Measurements from ENCODE around the gene WTIP.
"Not testable (repeated sequence)": the region's sequence is repeated elsewhere in the genome, so short reads cannot be mapped to it uniquely, and the experiment has no call there.

The WTIP gene

GRCh38 chr19:34478496-34478895, 3.1 kb upstream of the WTIP start:
- DNase-seq (ENCODE audit: low spot score), result not testable (repeated sequence)

DNA sequence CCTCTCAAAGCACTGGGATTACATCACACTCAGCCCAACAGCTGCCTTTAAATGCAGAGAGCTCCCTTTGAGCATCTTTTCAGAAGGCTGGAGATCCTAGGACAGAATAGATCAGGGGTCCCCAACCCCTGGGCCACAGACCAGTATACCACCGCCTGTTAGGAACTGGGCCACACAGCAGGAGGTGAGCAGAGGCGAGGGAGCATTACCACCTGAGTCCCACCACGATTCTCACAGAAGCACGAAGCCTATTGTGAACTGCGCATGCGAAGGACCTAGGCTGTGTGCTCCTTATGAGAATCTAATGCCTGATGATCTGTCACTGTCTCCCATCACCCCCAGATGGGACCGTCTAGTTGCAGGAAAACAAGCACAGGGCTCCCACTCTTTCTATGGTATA, 2.2 kb upstream of the WTIP start:
- DNase-seq (ENCODE audit: low spot score), result no peak

- DNase-seq (ENCODE audit: low spot score), result no peak
Measured at GRCh38 chr19:34480491-34480890, 1.1 kb upstream of the WTIP start.

GRCh38 chr19:34481861-34482379, 362 bp downstream of the WTIP start:
- DNase-seq (ENCODE audit: low spot score), result peak; percentile 80

DNA sequence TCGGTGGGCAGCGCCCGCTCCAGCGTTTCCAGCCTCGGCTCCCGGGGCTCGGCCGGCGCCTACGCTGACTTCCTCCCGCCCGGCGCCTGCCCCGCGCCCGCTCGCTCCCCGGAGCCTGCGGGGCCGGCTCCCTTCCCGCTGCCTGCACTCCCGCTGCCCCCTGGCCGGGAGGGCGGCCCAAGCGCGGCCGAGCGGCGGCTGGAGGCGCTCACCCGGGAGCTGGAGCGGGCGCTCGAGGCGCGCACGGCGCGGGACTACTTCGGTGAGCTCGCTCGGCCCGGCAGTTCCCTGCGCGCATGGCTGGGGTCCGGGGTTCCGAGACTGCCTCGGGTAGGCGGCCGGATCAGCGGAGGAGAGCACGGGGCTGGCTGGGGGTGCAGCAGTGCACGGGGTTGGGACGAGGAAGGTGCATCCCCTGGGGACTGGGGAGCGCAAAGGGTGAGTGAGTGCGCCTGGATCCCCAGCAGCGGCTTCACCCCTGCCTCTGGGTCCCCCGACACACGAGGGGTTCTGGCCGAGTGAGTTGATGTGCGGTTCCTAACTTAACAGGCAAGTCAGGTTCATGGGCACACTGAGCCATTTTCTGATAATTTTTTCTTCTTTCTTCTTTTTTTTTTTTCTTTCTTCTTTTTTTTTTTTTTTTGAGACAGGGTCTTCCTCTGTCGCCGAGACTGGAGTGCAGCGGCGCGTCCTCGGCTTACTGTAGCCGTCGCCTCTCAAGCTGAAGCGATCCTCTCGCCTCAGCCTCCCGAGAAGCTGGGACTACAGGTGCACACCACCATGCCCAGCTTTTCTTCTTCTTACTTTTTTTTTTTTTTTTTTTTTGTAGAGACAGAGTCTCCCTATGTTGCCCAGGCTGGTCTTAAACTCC, 1.1 kb downstream of the WTIP start:
- DNase-seq (ENCODE audit: low spot score), result peak; percentile 74

DNA sequence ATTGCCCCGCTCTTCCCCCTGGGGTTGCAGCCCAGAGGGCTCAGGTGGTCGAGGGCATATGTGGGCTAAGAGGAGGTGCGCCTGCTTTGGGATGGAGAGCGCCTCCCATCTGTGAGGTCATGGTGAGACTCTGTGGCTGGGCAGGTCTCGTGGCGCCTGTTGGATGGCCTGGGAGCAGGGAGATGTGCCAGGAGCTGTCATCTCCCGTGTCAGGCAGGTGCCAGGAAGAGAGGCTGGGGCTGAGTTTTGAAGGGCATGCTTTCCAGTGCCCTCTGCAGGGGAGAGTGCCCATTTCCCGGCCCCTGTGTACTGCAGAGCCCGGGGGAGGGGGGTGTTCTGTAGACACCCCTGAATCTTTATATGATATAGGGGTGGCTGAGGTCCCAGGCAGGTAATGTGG, 2.8 kb downstream of the WTIP start:
- no peak for DNase-seq (ENCODE audit: low spot score)

GRCh38 chr19:34485831-34486230, 4.3 kb downstream of the WTIP start:
- DNase-seq (ENCODE audit: low spot score), result no peak

- no peak for DNase-seq (ENCODE audit: low spot score)
Measured at GRCh38 chr19:34487651-34488051, 6.1 kb downstream of the WTIP start.

DNA sequence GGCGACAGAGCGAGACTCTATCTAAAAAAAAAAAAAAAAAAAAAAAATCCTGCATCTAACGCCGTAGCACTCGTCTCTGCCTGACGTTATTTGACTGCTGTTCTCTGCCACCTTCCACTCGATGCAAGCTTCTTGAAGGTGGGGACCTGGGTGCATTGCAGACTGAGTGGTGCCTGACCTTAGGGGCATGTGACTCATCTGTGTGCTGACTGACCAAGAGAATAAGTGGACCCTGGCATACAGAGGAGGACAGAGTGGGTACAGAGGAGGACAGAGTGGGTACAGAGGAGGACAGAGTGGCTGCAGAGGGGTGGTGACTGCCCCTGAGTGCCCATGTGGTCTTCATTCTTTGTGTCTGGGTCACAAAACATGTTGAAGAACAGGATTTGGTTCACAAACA, 7.6 kb downstream of the WTIP start:
- DNase-seq (ENCODE audit: low spot score), result no peak

DNA sequence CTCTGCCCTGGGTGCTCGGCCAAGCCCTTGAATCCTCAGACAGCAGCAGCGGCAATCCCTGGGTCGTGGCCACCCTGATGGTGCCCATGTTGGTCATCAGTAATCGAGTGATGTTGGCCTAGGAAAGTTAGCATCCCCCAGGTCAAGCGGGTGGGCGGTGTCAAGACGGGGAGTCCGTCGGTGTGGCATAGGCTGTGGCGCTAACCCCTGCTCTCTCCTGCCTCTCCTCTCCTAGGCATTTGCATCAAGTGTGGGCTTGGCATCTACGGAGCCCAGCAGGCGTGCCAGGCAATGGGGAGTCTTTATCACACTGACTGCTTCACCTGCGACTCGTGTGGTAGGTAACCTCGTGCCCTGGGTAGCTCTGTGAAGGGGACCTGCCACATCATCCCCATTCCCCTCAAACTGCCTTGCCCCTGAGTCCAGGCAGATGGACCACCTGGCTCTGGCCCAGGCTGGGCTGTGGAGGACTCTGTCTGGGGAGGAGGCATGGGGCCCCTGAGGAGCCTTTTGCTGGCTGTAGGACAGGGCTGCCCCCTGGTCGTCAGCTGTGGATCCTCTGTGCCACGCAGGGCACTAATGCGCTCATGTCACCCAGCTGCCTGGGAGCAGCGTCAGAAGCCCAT, 8.7 kb downstream of the WTIP start:
- DNase-seq (ENCODE audit: low spot score), result no peak

DNA sequence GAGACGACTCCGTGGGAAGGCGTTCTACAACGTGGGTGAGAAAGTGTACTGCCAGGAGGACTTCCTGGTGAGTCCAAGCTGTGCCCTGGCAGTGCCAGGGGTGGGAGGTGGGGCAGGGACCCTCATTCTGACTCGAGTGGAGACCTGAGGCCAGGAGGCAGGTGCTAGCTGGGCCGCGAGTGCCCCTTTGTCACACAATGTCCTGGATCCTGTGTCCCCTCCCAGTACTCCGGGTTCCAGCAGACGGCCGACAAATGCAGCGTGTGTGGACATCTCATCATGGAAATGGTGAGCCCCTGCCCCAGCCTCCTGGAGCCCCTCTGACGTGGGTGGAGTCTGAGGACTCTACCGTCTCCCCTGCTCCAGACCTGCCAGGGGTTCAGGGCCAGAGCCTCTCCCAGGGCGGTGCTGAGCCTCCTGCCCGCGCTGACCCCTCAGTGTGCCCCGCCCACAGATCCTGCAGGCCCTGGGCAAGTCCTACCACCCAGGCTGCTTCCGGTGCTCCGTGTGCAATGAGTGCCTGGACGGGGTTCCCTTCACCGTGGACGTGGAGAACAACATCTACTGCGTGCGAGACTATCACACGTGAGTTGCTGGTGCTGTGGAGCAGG, 11.6 kb downstream of the WTIP start:
- DNase-seq (ENCODE audit: low spot score), result no peak

DNA sequence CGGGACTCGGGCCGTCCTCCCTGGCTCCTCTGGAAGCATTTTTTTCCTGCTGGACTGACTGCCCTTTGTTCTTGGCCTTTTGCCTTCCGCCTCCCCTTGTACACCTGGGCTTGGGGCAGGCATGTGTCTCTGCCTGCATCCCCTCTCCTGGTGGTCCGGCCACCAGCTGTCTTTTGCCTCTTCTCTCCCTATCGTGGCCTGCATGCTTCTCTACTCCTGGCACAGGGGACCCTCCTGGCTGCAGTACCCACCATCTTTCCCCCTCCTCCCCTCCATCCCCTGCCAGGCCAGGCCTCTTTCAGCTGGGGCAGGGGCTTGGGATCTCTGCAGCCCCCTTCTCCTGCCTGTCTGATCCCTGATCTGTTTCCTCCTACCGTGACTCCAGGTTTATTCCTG, 12.1 kb downstream of the WTIP start:
- no peak for DNase-seq (ENCODE audit: low spot score)

DNA sequence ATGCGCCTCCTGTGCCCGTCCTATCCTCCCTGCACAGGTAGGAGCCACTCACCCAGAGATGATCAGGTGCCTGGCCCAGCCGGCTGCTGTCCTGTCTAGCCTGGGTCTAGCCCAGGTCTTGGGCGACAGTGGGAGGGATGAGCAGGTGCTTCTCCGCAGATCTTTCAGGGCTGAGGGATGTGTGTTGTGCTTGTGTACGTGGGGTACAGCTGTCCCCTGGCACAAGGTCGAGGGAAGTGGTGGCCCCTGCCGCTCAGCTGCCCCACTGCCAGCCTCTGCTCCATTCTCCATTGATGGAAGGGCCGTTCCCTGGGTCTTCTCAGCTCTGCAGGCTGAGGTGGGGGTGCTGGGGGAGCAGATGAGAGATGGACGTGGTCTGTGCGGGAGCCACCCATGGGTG, 13.0 kb downstream of the WTIP start:
- DNase-seq (ENCODE audit: low spot score), result no peak

DNA sequence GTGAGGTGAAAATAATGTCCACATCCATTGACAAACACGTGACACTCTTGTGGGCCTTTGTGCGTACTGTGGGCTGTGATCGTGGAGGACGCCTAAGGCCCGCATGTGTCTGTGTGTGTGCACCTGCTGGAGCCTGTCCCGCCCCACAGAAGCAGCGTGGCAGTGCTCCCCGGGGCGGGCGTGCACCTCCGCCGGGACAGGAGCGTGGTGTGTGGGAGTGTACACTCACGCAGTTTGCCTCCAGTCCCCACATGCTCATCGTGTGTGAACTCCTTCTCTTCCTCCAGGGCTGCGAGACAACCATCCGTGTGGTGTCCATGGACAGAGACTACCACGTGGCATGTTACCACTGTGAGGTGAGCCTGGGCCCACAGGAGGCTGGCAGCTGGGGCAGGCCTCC, 13.9 kb downstream of the WTIP start:
- DNase-seq (ENCODE audit: low spot score), result no peak

- no peak for DNase-seq (ENCODE audit: low spot score)
Measured at GRCh38 chr19:34497112-34497805, 15.7 kb downstream of the WTIP start.

GRCh38 chr19:34499155-34499834, 17.7 kb downstream of the WTIP start:
- DNase-seq (ENCODE audit: low spot score), result no peak

- peak; percentile 34 for DNase-seq (ENCODE audit: low spot score)
Measured at GRCh38 chr19:34500656-34501120, 19.1 kb downstream of the WTIP start.

DNA sequence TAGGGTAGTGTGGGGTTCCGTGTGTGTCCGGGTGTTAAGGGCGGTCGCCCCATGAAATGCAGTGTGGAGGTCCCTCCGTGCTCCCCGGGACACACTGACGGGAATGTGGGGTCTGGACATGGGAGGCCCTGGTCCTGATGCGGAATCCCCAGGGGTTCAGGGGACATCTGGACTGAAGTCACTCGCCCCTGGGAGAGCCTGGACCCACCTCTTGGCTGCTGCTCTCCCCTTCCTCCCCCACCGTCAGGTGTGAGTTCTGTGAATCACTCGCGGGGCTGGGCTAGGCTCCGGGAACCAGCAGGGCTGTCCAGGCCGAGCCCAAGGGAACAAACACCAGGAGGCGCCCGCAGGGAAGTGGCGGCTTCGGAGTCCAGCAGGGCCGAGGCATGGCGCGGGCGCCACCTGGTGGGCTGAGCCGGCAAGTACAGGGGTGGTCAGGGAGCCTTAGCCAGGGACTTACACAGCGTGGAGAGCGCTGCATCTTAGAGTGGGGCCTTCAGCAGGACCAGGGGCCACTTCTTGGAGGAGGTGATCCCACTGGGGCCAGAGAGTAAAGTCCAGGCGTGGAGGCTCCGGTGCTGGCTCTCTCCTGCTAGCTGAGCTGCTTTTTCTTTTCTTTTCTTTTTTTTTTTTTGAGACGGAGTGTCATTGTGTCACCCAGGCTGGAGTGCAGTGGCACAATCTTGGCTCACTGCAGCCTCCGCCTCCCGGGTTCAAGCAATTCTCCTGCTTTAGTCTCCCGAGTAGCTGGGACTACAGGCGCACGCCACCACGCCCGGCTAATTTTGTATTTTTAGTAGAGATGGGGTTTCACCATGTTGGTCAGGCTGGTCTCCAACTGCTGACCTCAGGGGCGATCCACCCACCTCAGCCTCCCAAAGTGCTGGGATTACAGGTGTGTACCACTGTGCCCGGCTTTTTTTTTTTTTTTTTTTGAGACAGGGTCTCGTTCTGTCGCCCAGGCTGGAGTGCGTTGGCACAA, 20.1 kb downstream of the WTIP start:
- DNase-seq (ENCODE audit: low spot score), result peak; percentile 97

GRCh38 chr19:34502582-34503411, 21.2 kb downstream of the WTIP start:
- DNase-seq (ENCODE audit: low spot score), result peak; percentile 21
